CD4-positive, alpha-beta T cell (primary cell): ENCODE data around the gene DDX17. TPM values are rescaled to one million over a fixed set of nuclear protein-coding genes. Genes with fewer than 3 reads are reported as not detected.

Experiments
- ATAC-seq: fragments of 200-7000 bp; cut with Tn5 transposase; one replicate; pipeline ENCODE4 v1.10.0; 2022; ENCODE audit warnings: mild to moderate bottlenecking; ENCODE audit not compliant: poor library complexity
- CTCF ChIA-PET: fragments of 350-600 bp; sonication (Branson Sonifier 250); formaldehyde crosslinking; loops from one replicate; lab custom pipeline; 2021; ENCODE audit warnings: antibody characterized with exemption, inconsistent platforms; lab: Charles Lee
- POLR2A ChIA-PET: fragments of 350-600 bp; sonication (Branson Sonifier 250); formaldehyde crosslinking; loops from one replicate; lab custom pipeline; 2021; ENCODE audit warnings: antibody characterized with exemption, inconsistent platforms; lab: Charles Lee
- DNase-seq, 14 experiments: peaks; one replicate each; pipeline ENCODE4 v3.0.0-alpha.2; 2013 to 2020; ENCODE audit warnings: mixed read lengths in 2 of 14
- H3K27ac ChIP-seq, 2 donors: one replicate each; pipeline versions ENCODE4 v1.5.1 to v1.7.0; 2013; ENCODE audit warnings: low read length in 2 of 2, low read depth in 1 of 2, mild to moderate bottlenecking in 1 of 2
- H3K27me3 ChIP-seq, 2 experiments: 1 replicate in 1 of 2; 2 replicates in 1 of 2; pipeline versions ENCODE4 v1.6.1 to v1.7.0; 2013; ENCODE audit warnings: low read length in 2 of 2, control low read depth in 1 of 2, mild to moderate bottlenecking in 1 of 2, moderate library complexity in 1 of 2; ENCODE audit not compliant: insufficient read depth in 2 of 2, control insufficient read depth in 1 of 2
- H3K36me3 ChIP-seq: one replicate; pipeline ENCODE4 v1.6.1; 2013; ENCODE audit warnings: low read length, control low read depth; ENCODE audit not compliant: insufficient read depth
- H3K4me1 ChIP-seq: one replicate; pipeline ENCODE4 v1.6.1; 2013; ENCODE audit warnings: low read length, control low read depth; ENCODE audit not compliant: insufficient read depth
- H3K4me3 ChIP-seq: one replicate; pipeline ENCODE4 v1.5.1; 2013; ENCODE audit warnings: mild to moderate bottlenecking, low read length, moderate library complexity
- H3K9me3 ChIP-seq, 2 experiments: 1 replicate in 1 of 2; 2 replicates in 1 of 2; pipeline versions ENCODE4 v1.6.1 to v1.7.0; 2013; ENCODE audit warnings: low read length in 2 of 2, mild to moderate bottlenecking in 2 of 2, control low read depth in 1 of 2, moderate library complexity in 1 of 2; ENCODE audit not compliant: control insufficient read depth in 1 of 2, insufficient read depth in 1 of 2
- H3K27ac Mint-ChIP-seq: one replicate; pipeline ENCODE4 v1.8.0; 2020; ENCODE audit warnings: mixed read lengths
- H3K27me3 Mint-ChIP-seq: one replicate; pipeline ENCODE4 v1.8.0; 2021; ENCODE audit warnings: mixed read lengths
- H3K36me3 Mint-ChIP-seq: one replicate; pipeline ENCODE4 v1.8.0; 2021; ENCODE audit warnings: low read depth, mixed read lengths
- H3K4me1 Mint-ChIP-seq: one replicate; pipeline ENCODE4 v1.8.0; 2021; ENCODE audit warnings: low read depth, mixed read lengths
- H3K4me3 Mint-ChIP-seq: one replicate; pipeline ENCODE4 v1.8.0; 2020; ENCODE audit warnings: mild to moderate bottlenecking, mixed read lengths
- H3K9me3 Mint-ChIP-seq: one replicate; pipeline ENCODE4 v1.8.0; 2020; ENCODE audit warnings: mixed read lengths
- CTCF ChIP-seq: fragments of 200-600 bp; IDR thresholded peaks from one replicate; pipeline ENCODE4 v1.8.0; 2022; ENCODE audit warnings: antibody characterized with exemption, mild to moderate bottlenecking
- intact Hi-C, 2 experiments: fragments of 100-400 bp; cut with DNase I in 1 of 2; cut with micrococcal nuclease in 1 of 2; formaldehyde crosslinking; loops; one replicate each; pipeline versions ENCODE4 v1.15.1 to v1.9.0; 2023 to 2025; cut with DNase I, micrococcal nuclease
- total RNA-seq, 174 experiments: library from RNA in 2 of 174; stranded (reverse) in 2 of 174; gene quantifications; one replicate each; pipeline ENCODE4 v1.2.3 and lab custom pipeline; 2021 to 2026

DDX17 gene
- total RNA-seq, 2 experiments from 2014 or later, result 454 to 462 TPM

GRCh38 chr22:38468443-38469305, 37.4 kb downstream of the DDX17 start:
- no peak for DNase-seq
- Histone ChIP-seq H3K4me1 (peaks cover 11% of the 10 kb centered on the region), H3K9me3 (peaks cover 0 to 13% of the 10 kb centered on the region in 2 experiments), H3K4me3 (peak overlapping the region; percentile 44), H3K27me3 (peaks cover 17 to 25% of the 10 kb centered on the region in 2 experiments), H3K27ac (no peak overlapping the region), H3K36me3 (no peaks in the 10 kb centered on the region)
- no peak for TF ChIP-seq CTCF
- no peak overlapping the region for H3K27ac Mint-ChIP-seq
- intact Hi-C loops, result no loop called here
- H3K27me3 Mint-ChIP-seq, result peaks cover 37% of the 10 kb centered on the region
- H3K4me3 Mint-ChIP-seq, result no peak overlapping the region
- H3K4me1 Mint-ChIP-seq, result no peaks in the 10 kb centered on the region
- peak; percentile 57 for ATAC-seq
- no peaks in the 10 kb centered on the region for H3K9me3 Mint-ChIP-seq
- ChIA-PET POLR2A (interaction anchor here (1.7 kb wide), 1 partner anchor 12 kb away, joined by 4 read pairs; no protein-coding TSS in a partner anchor), CTCF (no interaction called here)
- H3K36me3 Mint-ChIP-seq, result no peaks in the 10 kb centered on the region

- no peaks in the 10 kb centered on the region for H3K4me1 Mint-ChIP-seq
- no peak within 1 kb of the TSS for H3K27ac Mint-ChIP-seq
- H3K36me3 ChIP-seq, result no peaks in the 10 kb centered on the region
- no peaks in the 10 kb centered on the region for H3K9me3 Mint-ChIP-seq
- H3K27ac ChIP-seq, result no peak within 1 kb of the TSS
- H3K4me3 ChIP-seq, result peak within 1 kb of the TSS; percentile 44
- peaks cover 44% of the 10 kb centered on the region for H3K27me3 Mint-ChIP-seq
- ChIA-PET POLR2A (interaction anchor here (1.7 kb wide), 1 partner anchor 13 kb away, joined by 4 read pairs; no protein-coding TSS in a partner anchor), CTCF (interaction anchor here (1.0 kb wide), 1 partner anchor 56 kb away, joined by 4 read pairs; no protein-coding TSS in a partner anchor)
- peaks cover 24 to 32% of the 10 kb centered on the region in 2 experiments for H3K27me3 ChIP-seq
- peaks cover 0 to 13% of the 10 kb centered on the region in 2 experiments for H3K9me3 ChIP-seq
- H3K36me3 Mint-ChIP-seq, result no peaks in the 10 kb centered on the region
- peaks cover 11% of the 10 kb centered on the region for H3K4me1 ChIP-seq
- peak within 1 kb of the TSS; percentile 35 for H3K4me3 Mint-ChIP-seq
- TF ChIP-seq CTCF, result no peak
- intact Hi-C loops, result no loop called here
- peak in 7 of 14 experiments; percentile 20 to 63 (median 41) for DNase-seq
- ATAC-seq, result peak; percentile 69
These were observed 38.1 kb downstream of the DDX17 start, which contains the start of gene KDELR3 for GRCh38 chr22:38467904-38468442. TSS of gene KDELR3 (plus strand) at chr22:38468096. CDS start at chr22:38468234, 138 bp downstream.

- Histone ChIP-seq H3K4me1 (peaks cover 11% of the 10 kb centered on the region), H3K27ac (no peak overlapping the region), H3K4me3 (peak overlapping the region; percentile 20), H3K27me3 (peaks cover 25 to 33% of the 10 kb centered on the region in 2 experiments), H3K9me3 (peaks cover 0 to 13% of the 10 kb centered on the region in 2 experiments), H3K36me3 (no peaks in the 10 kb centered on the region)
- ChIA-PET POLR2A (no interaction called here), CTCF (interaction anchor here (1.0 kb wide), 1 partner anchor 55 kb away, joined by 4 read pairs; no protein-coding TSS in a partner anchor)
- Mint-ChIP-seq H3K27me3 (peaks cover 47% of the 10 kb centered on the region), H3K4me1 (no peaks in the 10 kb centered on the region), H3K4me3 (peak overlapping the region; percentile 31), H3K36me3 (no peaks in the 10 kb centered on the region), H3K9me3 (no peaks in the 10 kb centered on the region), H3K27ac (no peak overlapping the region)
- ATAC-seq, result no peak
- intact Hi-C loops, result no loop called here
- TF ChIP-seq CTCF, result no peak
- no peak for DNase-seq
These were observed 38.6 kb downstream of the DDX17 start for GRCh38 chr22:38467438-38467903.
